Gastroesophageal sphincter (tissue), 4 donors: Measurements from ENCODE around the gene FGD5. TPM values are rescaled to one million over a fixed set of nuclear protein-coding genes. Genes with fewer than 3 reads are reported as not detected.

ENCODE experiments used
- ATAC-seq: fragments of 150-250 bp; one replicate; pipeline ENCODE4 v1.9.1; 2016; ENCODE audit warnings: mild to moderate bottlenecking, moderate library complexity
- H3K27ac ChIP-seq, 4 donors: fragments of 200-600 bp; sonication (generic) in 3 of 4; 1 replicate in 3 of 4; 2 replicates in 1 of 4; pipeline ENCODE4 v1.5.1; 2016 to 2019
- H3K27me3 ChIP-seq: fragments of 200-600 bp; sonication (generic); one replicate; pipeline ENCODE4 v1.5.1; 2019
- H3K36me3 ChIP-seq, 2 donors: fragments of 200-600 bp; sonication (generic); one replicate each; pipeline ENCODE4 v1.5.1; 2019; ENCODE audit warnings: control low read depth in 1 of 2
- H3K4me1 ChIP-seq, 3 donors: fragments of 200-600 bp; sonication (generic); 1 replicate in 2 of 3; 2 replicates in 1 of 3; pipeline ENCODE4 v1.5.1; 2016 to 2019; ENCODE audit warnings: control low read depth in 2 of 3
- H3K4me3 ChIP-seq, 2 donors: fragments of 200-600 bp; sonication (generic); one replicate each; pipeline ENCODE4 v1.5.1; 2019; ENCODE audit warnings: mild to moderate bottlenecking in 1 of 2, moderate library complexity in 1 of 2
- H3K9me3 ChIP-seq, 3 donors: fragments of 200-600 bp; sonication (generic); one replicate each; pipeline ENCODE4 v1.5.1; 2017 to 2019; ENCODE audit warnings: control low read depth in 2 of 3
- CTCF ChIP-seq, 4 experiments: fragments of 200-600 bp in 2 of 4; fragments of 450-650 bp in 2 of 4; sonication (generic) in 1 of 4; IDR thresholded peaks; one replicate each; pipeline ENCODE4 v1.5.1; 2017 to 2019; ENCODE audit warnings: antibody characterized with exemption in 4 of 4, mild to moderate bottlenecking in 2 of 4, moderate library complexity in 2 of 4
- EP300 ChIP-seq: sonication (generic); formaldehyde crosslinking; IDR thresholded peaks from one replicate; pipeline ENCODE4 v1.6.1; 2017; ENCODE audit warnings: antibody characterized with exemption, mild to moderate bottlenecking
- POLR2A ChIP-seq, 2 donors: fragments of 450-650 bp; IDR thresholded peaks; one replicate each; pipeline ENCODE4 v1.6.1; 2017; ENCODE audit warnings: antibody characterized with exemption in 2 of 2, mild to moderate bottlenecking in 2 of 2, moderate library complexity in 1 of 2
- POLR2AphosphoS5 ChIP-seq: sonication (generic); formaldehyde crosslinking; IDR thresholded peaks from one replicate; pipeline ENCODE4 v1.6.1; 2017; ENCODE audit warnings: antibody characterized with exemption
- WGBS, 2 donors: methylation state at CpG; one replicate each; pipeline ENCODE4 v1.1.5; 2018; ENCODE audit warnings: low coverage in 1 of 2; 5-methylcytosine and 5-hydroxymethylcytosine counted together
- total RNA-seq, 4 donors: library from RNA; depleted of rRNA; stranded (reverse); fragments of >200 nt; gene quantifications; one replicate each; pipeline ENCODE4 v1.1.0, GENCODE V29; 2016

The FGD5 gene
- total RNA-seq, 4 donors from 2014 or later = 16.1 to 18.7 (median 17.3) TPM

- peak overlapping the region in 2 of 4 donors; percentile 6 to 37 for H3K27ac ChIP-seq
- peaks cover 6% of the 10 kb centered on the region for H3K27me3 ChIP-seq
- ATAC-seq = no peak
- no peak overlapping the region for H3K4me3 ChIP-seq
- no peaks in the 10 kb centered on the region for H3K36me3 ChIP-seq
- peaks cover 0 to 34% (median 34%) of the 10 kb centered on the region in 3 donors for H3K4me1 ChIP-seq
- TF ChIP-seq POLR2AphosphoS5 (no peak), CTCF (IDR thresholded peaks at IDR 0.05) (no peak), POLR2A (IDR thresholded peaks at IDR 0.05) (no peak), EP300 (no peak)
- H3K9me3 ChIP-seq = no peaks in the 10 kb centered on the region
- 78% methylated on average over 3 of the region's 4 CpGs; no CpG with 5 or more reads in 1 of the 2 donors for WGBS, 2 donors
Measured at GRCh38 chr3:14874784-14875183, 56.0 kb downstream of the FGD5 start.

GRCh38 chr3:14875411-14876175, 56.8 kb downstream of the FGD5 start:
- Histone ChIP-seq H3K36me3 (no peaks in the 10 kb centered on the region), H3K4me3 (no peak overlapping the region), H3K4me1 (peaks cover 0 to 34% (median 30%) of the 10 kb centered on the region in 3 donors), H3K27me3 (peaks cover under 1% of the 10 kb centered on the region), H3K9me3 (no peaks in the 10 kb centered on the region), H3K27ac (peak overlapping the region in 3 of 4 donors; percentile 6 to 37 (median 19))
- no peak for TF ChIP-seq EP300
- no peak for TF ChIP-seq CTCF (IDR thresholded peaks at IDR 0.05)
- no peak for TF ChIP-seq POLR2A (IDR thresholded peaks at IDR 0.05)
- no peak for TF ChIP-seq POLR2AphosphoS5
- 86 to 90% methylated on average over 2 to 8 of the region's 8 CpGs for WGBS, 2 donors
- no peak for ATAC-seq

- no peak overlapping the region for H3K4me3 ChIP-seq
- TF ChIP-seq EP300 (no peak), POLR2AphosphoS5 (peak; percentile 61)
- H3K36me3 ChIP-seq = peaks cover 0 to 7% of the 10 kb centered on the region in 2 donors
- H3K4me1 ChIP-seq = peaks cover 0 to 34% (median 20%) of the 10 kb centered on the region in 3 donors
- H3K27me3 ChIP-seq = no peaks in the 10 kb centered on the region
- H3K9me3 ChIP-seq = no peaks in the 10 kb centered on the region
- 40% methylated on average over 3 of the region's 12 CpGs; no CpG with 5 or more reads in 1 of the 2 donors for WGBS, 2 donors
- ATAC-seq = peak; percentile 85
- peak overlapping the region in 3 of 4 donors; percentile 58 to 64 (median 60) for H3K27ac ChIP-seq
Measured at GRCh38 chr3:14876921-14877333, 58.2 kb downstream of the FGD5 start.

- H3K27me3 ChIP-seq = no peaks in the 10 kb centered on the region
- H3K9me3 ChIP-seq = no peaks in the 10 kb centered on the region
- ATAC-seq = no peak
- no peak overlapping the region for H3K4me3 ChIP-seq
- peaks cover 0 to 34% (median 17%) of the 10 kb centered on the region in 3 donors for H3K4me1 ChIP-seq
- TF ChIP-seq POLR2A (IDR thresholded peaks at IDR 0.05) (no peak), POLR2AphosphoS5 (no peak), CTCF (IDR thresholded peaks at IDR 0.05) (no peak), EP300 (no peak)
- peak overlapping the region in 3 of 4 donors; percentile 58 to 64 (median 60) for H3K27ac ChIP-seq
- WGBS, 2 donors = 58 to 69% methylated on average over 2 to 5 of the region's 7 CpGs
- H3K36me3 ChIP-seq = peaks cover 0 to 7% of the 10 kb centered on the region in 2 donors
Measured at GRCh38 chr3:14877469-14877868, 58.7 kb downstream of the FGD5 start.

GRCh38 chr3:14879211-14879874, 60.6 kb downstream of the FGD5 start:
- Histone ChIP-seq H3K36me3 (peaks cover 0 to 7% of the 10 kb centered on the region in 2 donors), H3K27ac (no peak overlapping the region), H3K4me3 (no peak overlapping the region), H3K9me3 (no peaks in the 10 kb centered on the region), H3K4me1 (peaks cover 0 to 34% (median 17%) of the 10 kb centered on the region in 3 donors), H3K27me3 (no peaks in the 10 kb centered on the region)
- no peak for TF ChIP-seq POLR2AphosphoS5
- no peak for TF ChIP-seq CTCF (IDR thresholded peaks at IDR 0.05)
- WGBS, 2 donors = 63 to 64% methylated on average over 11 to 12 of the region's 12 CpGs
- ATAC-seq = peak; percentile 37
